WTC11 (cell line): ENCODE measurements around the gene DOK5. TPM values are rescaled to one million over a fixed set of nuclear protein-coding genes. Genes with fewer than 3 reads are reported as not detected.

Source experiments
- ATAC-seq: fragments of 200-7000 bp; cut with Tn5 transposase; 2 replicates; pipeline ENCODE4 v1.10.0; 2021; ENCODE audit warnings: mild to moderate bottlenecking, moderate library complexity
- CTCF ChIA-PET: fragments of 300-600 bp; sonication (Branson Sonifier 250); formaldehyde crosslinking; loops from one replicate; lab custom pipeline; 2021; ENCODE audit warnings: antibody characterized with exemption; lab: Charles Lee
- POLR2A ChIA-PET: fragments of 350-600 bp; sonication (Branson Sonifier 250); formaldehyde crosslinking; loops from one replicate; lab custom pipeline; 2021; ENCODE audit warnings: antibody characterized with exemption; lab: Charles Lee
- DNase-seq: peaks from one replicate; pipeline ENCODE4 v3.0.0; 2021; ENCODE audit warnings: low spot score
- H3K27ac Mint-ChIP-seq: 2 replicates; pipeline ENCODE4 v1.8.0; 2021; ENCODE audit warnings: mixed read lengths
- H3K27me3 Mint-ChIP-seq: 2 replicates; pipeline ENCODE4 v1.8.0; 2021; ENCODE audit warnings: low read depth, mild to moderate bottlenecking, moderate library complexity, mixed read lengths
- H3K36me3 Mint-ChIP-seq: 2 replicates; pipeline ENCODE4 v1.8.0; 2021; ENCODE audit warnings: mixed read lengths
- H3K4me1 Mint-ChIP-seq: 2 replicates; pipeline ENCODE4 v1.8.0; 2022; ENCODE audit warnings: mixed read lengths
- H3K4me3 Mint-ChIP-seq: 2 replicates; pipeline ENCODE4 v1.8.0; 2021; ENCODE audit warnings: mild to moderate bottlenecking, moderate library complexity, mixed read lengths
- H3K9me3 Mint-ChIP-seq: 2 replicates; pipeline ENCODE4 v1.8.0; 2021; ENCODE audit warnings: mixed read lengths
- ATF2 ChIP-seq: sonication (generic); formaldehyde crosslinking; IDR thresholded peaks from 2 replicates; pipeline ENCODE4 v1.8.1; 2022; ENCODE audit warnings: low read depth, missing genetic modification reagents, borderline replicate concordance
- EMX1 ChIP-seq: fragments of 250-450 bp; sonication (Bioruptor Pico); IDR thresholded peaks from 2 replicates; pipeline ENCODE4 v1.8.0; 2021; ENCODE audit warnings: mild to moderate bottlenecking
- FOXK1 ChIP-seq: sonication (generic); formaldehyde crosslinking; IDR thresholded peaks from 2 replicates; pipeline ENCODE4 v1.8.0; 2022; ENCODE audit warnings: mild to moderate bottlenecking, moderate library complexity, missing genetic modification reagents
- FOXP1 ChIP-seq: sonication (generic); formaldehyde crosslinking; IDR thresholded peaks from 2 replicates; pipeline ENCODE4 v1.8.0; 2022; ENCODE audit warnings: missing genetic modification reagents, mild to moderate bottlenecking, moderate library complexity, borderline replicate concordance
- GRHL2 ChIP-seq: fragments of 250-450 bp; sonication (Bioruptor Pico); IDR thresholded peaks from 2 replicates; pipeline ENCODE4 v1.8.0; 2022; ENCODE audit warnings: mild to moderate bottlenecking, moderate library complexity; ENCODE audit not compliant: insufficient replicate concordance, severe bottlenecking
- IRF2 ChIP-seq: sonication (generic); formaldehyde crosslinking; IDR thresholded peaks from 2 replicates; pipeline ENCODE4 v1.8.0; 2022; ENCODE audit warnings: low read depth, missing genetic modification reagents, borderline replicate concordance
- MLX ChIP-seq: sonication (generic); formaldehyde crosslinking; IDR thresholded peaks from 2 replicates; pipeline ENCODE4 v1.8.1; 2023; ENCODE audit warnings: mild to moderate bottlenecking, missing genetic modification reagents, moderate library complexity
- NFE2L1 ChIP-seq: sonication (generic); formaldehyde crosslinking; IDR thresholded peaks from 2 replicates; pipeline ENCODE4 v1.8.1; 2023; ENCODE audit warnings: missing genetic modification reagents
- NR1H2 ChIP-seq: sonication (generic); formaldehyde crosslinking; IDR thresholded peaks from 2 replicates; pipeline ENCODE4 v1.9.0; 2021; ENCODE audit warnings: mild to moderate bottlenecking, moderate library complexity, missing genetic modification reagents
- OVOL2 ChIP-seq: fragments of 250-450 bp; sonication (Bioruptor Pico); IDR thresholded peaks from 2 replicates; pipeline ENCODE4 v1.9.0; 2021; ENCODE audit warnings: mild to moderate bottlenecking, borderline replicate concordance
- PRDM15 ChIP-seq: sonication (generic); formaldehyde crosslinking; IDR thresholded peaks from 2 replicates; pipeline ENCODE4 v1.8.0; 2022; ENCODE audit warnings: missing genetic modification reagents
- RORB ChIP-seq: fragments of 250-450 bp; sonication (Bioruptor Pico); IDR thresholded peaks from 2 replicates; pipeline ENCODE4 v1.9.0; 2021; ENCODE audit warnings: mild to moderate bottlenecking
- SP1 ChIP-seq: sonication (generic); formaldehyde crosslinking; conservative IDR thresholded peaks from 2 replicates; pipeline ENCODE4 v1.8.1; 2022; ENCODE audit warnings: missing genetic modification reagents
- ZNF416 ChIP-seq: fragments of 250-450 bp; sonication (Bioruptor Pico); IDR thresholded peaks from 2 replicates; pipeline ENCODE4 v1.9.0; 2021; ENCODE audit warnings: mild to moderate bottlenecking, inconsistent platforms
- ZNF423 ChIP-seq: fragments of 250-450 bp; sonication (Bioruptor Pico); IDR thresholded peaks from 2 replicates; pipeline ENCODE4 v2.1.2; 2022; ENCODE audit warnings: mild to moderate bottlenecking, moderate library complexity
- total RNA-seq: library from RNA; stranded (reverse); gene quantifications from 3 replicates; pipeline ENCODE4 v1.2.3, GENCODE V29; 2021
- TF ChIP-seq, protein P1 (sequence below): sonication (generic); formaldehyde crosslinking; IDR thresholded peaks from 2 replicates; pipeline ENCODE4 v1.8.1; 2023; ENCODE audit warnings: mild to moderate bottlenecking, missing genetic modification reagents, borderline replicate concordance
- TF ChIP-seq, protein P2 (sequence below): fragments of 200-600 bp; IDR thresholded peaks from 2 replicates; pipeline ENCODE4 v1.8.0; 2022; ENCODE audit warnings: antibody characterized with exemption
- TF ChIP-seq, protein P3 (sequence below): sonication (generic); formaldehyde crosslinking; IDR thresholded peaks from 2 replicates; pipeline ENCODE4 v1.8.0; 2023; ENCODE audit warnings: missing genetic modification reagents

Gene DOK5
- total RNA-seq, 1 experiment from 2014 or later, result 10.1 TPM

DNA sequence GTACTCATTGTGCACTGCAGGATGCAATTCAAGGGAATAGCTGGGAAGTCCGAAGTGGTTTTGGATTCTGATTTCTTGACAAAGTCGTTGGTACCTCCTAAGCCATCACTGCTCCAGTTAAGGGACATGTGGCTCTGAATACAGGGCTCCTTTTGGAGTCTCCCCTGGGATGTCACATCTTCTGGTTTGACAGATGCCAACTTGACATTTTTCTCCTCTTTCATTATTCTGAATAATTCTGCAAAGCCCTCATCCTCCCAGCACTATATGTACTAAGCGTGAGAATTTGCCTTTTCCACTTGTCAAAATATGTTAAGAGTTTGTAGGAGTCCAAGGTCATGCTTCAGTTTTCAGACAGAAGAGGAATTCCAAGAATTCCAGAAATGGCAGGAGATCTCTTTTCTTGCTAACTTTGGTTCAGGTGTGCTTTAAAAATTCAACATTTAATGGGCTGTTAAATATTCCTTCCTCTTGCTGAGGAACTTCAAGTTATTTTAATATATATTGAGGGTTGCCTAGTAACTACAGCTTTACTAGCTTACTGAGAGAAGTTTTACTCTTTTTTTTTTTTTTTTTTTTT lies 38.7 kb downstream of the DOK5 start (continued):
- TF ChIP-seq, protein P1, sequence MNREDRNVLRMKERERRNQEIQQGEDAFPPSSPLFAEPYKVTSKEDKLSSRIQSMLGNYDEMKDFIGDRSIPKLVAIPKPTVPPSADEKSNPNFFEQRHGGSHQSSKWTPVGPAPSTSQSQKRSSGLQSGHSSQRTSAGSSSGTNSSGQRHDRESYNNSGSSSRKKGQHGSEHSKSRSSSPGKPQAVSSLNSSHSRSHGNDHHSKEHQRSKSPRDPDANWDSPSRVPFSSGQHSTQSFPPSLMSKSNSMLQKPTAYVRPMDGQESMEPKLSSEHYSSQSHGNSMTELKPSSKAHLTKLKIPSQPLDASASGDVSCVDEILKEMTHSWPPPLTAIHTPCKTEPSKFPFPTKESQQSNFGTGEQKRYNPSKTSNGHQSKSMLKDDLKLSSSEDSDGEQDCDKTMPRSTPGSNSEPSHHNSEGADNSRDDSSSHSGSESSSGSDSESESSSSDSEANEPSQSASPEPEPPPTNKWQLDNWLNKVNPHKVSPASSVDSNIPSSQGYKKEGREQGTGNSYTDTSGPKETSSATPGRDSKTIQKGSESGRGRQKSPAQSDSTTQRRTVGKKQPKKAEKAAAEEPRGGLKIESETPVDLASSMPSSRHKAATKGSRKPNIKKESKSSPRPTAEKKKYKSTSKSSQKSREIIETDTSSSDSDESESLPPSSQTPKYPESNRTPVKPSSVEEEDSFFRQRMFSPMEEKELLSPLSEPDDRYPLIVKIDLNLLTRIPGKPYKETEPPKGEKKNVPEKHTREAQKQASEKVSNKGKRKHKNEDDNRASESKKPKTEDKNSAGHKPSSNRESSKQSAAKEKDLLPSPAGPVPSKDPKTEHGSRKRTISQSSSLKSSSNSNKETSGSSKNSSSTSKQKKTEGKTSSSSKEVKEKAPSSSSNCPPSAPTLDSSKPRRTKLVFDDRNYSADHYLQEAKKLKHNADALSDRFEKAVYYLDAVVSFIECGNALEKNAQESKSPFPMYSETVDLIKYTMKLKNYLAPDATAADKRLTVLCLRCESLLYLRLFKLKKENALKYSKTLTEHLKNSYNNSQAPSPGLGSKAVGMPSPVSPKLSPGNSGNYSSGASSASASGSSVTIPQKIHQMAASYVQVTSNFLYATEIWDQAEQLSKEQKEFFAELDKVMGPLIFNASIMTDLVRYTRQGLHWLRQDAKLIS (CRISPR knock-in tag), result no peak
- TF ChIP-seq ZNF416 (CRISPR knock-in tag), result no peak
- no peak for TF ChIP-seq PRDM15 (CRISPR knock-in tag)
- no peak for TF ChIP-seq OVOL2 (CRISPR knock-in tag)
- no peak for TF ChIP-seq ZNF423 (CRISPR knock-in tag)
- TF ChIP-seq, protein P2, sequence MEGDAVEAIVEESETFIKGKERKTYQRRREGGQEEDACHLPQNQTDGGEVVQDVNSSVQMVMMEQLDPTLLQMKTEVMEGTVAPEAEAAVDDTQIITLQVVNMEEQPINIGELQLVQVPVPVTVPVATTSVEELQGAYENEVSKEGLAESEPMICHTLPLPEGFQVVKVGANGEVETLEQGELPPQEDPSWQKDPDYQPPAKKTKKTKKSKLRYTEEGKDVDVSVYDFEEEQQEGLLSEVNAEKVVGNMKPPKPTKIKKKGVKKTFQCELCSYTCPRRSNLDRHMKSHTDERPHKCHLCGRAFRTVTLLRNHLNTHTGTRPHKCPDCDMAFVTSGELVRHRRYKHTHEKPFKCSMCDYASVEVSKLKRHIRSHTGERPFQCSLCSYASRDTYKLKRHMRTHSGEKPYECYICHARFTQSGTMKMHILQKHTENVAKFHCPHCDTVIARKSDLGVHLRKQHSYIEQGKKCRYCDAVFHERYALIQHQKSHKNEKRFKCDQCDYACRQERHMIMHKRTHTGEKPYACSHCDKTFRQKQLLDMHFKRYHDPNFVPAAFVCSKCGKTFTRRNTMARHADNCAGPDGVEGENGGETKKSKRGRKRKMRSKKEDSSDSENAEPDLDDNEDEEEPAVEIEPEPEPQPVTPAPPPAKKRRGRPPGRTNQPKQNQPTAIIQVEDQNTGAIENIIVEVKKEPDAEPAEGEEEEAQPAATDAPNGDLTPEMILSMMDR, result no peak

- Mint-ChIP-seq H3K4me3 (no peak overlapping the region), H3K27me3 (no peaks in the 10 kb centered on the region)
- no peak for DNase-seq
- TF ChIP-seq ATF2 (CRISPR knock-in tag) (no peak), RORB (CRISPR knock-in tag) (no peak), PRDM15 (CRISPR knock-in tag) (no peak), IRF2 (CRISPR knock-in tag) (no peak), FOXK1 (CRISPR knock-in tag) (no peak), EMX1 (CRISPR knock-in tag) (no peak), NFE2L1 (no peak), GRHL2 (no peak), MLX (CRISPR knock-in tag) (no peak), NR1H2 (no peak), FOXP1 (CRISPR knock-in tag) (no peak), SP1 (CRISPR knock-in tag) (no peak)
- TF ChIP-seq, protein P3, sequence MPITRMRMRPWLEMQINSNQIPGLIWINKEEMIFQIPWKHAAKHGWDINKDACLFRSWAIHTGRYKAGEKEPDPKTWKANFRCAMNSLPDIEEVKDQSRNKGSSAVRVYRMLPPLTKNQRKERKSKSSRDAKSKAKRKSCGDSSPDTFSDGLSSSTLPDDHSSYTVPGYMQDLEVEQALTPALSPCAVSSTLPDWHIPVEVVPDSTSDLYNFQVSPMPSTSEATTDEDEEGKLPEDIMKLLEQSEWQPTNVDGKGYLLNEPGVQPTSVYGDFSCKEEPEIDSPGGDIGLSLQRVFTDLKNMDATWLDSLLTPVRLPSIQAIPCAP (CRISPR knock-in tag), result no peak
Measured at GRCh38 chr20:54515793-54516628, 40.6 kb downstream of the DOK5 start.

More at GRCh38 chr20:54515793-54516628, 40.6 kb downstream of the DOK5 start:
- Mint-ChIP-seq H3K4me1 (peaks cover 38% of the 10 kb centered on the region), H3K9me3 (peaks cover 18% of the 10 kb centered on the region), H3K36me3 (peaks cover 12% of the 10 kb centered on the region), H3K27ac (no peak overlapping the region)
- ChIA-PET CTCF (no interaction called here), POLR2A (no interaction called here)
- no peak for ATAC-seq
